H1 (cell line): ENCODE measurements around the gene HRH2. TPM values are rescaled to one million over a fixed set of nuclear protein-coding genes. Genes with fewer than 3 reads are reported as not detected.

Experiments used
- CTCF ChIA-PET: fragments of 300-600 bp; sonication (Branson Sonifier 250); formaldehyde crosslinking; loops from one replicate; lab custom pipeline; 2021; ENCODE audit not compliant: partially characterized antibody; lab: Charles Lee
- POLR2A ChIA-PET: fragments of 300-600 bp; sonication (Branson Sonifier 250); formaldehyde crosslinking; loops from one replicate; lab custom pipeline; 2021; ENCODE audit warnings: inconsistent platforms; ENCODE audit not compliant: partially characterized antibody; lab: Charles Lee
- DNase-seq, 2 experiments: peaks; one replicate each; pipeline versions ENCODE4 v3.0.0 to v3.0.0-alpha.2; 2010 to 2022; ENCODE audit warnings: low spot score in 2 of 2, low read depth in 1 of 2, mixed read lengths in 1 of 2
- FAIRE-seq: peaks from 2 replicates; lab custom pipeline; 2011; peaks lifted over from hg19 to GRCh38; lab: Jason Lieb, UNC
- H2AFZ ChIP-seq: 2 replicates; pipeline ENCODE4 v1.8.1; 2012; ENCODE audit warnings: low read length, inconsistent platforms
- H2AK5ac ChIP-seq: 2 replicates; pipeline ENCODE4 v1.6.1; 2013; ENCODE audit warnings: low read depth, low read length
- H2BK120ac ChIP-seq: replicated peaks from 2 replicates; pipeline ENCODE3; 2013; ENCODE audit warnings: low read depth, low read length, inconsistent platforms
- H2BK12ac ChIP-seq: 2 replicates; pipeline ENCODE4 v1.6.1; 2013; ENCODE audit warnings: low read depth, low read length
- H2BK15ac ChIP-seq: 2 replicates; pipeline ENCODE4 v1.6.1; 2013; ENCODE audit warnings: low read length
- H2BK20ac ChIP-seq: 2 replicates; pipeline ENCODE4 v1.6.1; 2013; ENCODE audit warnings: low read length
- H2BK5ac ChIP-seq: 2 replicates; pipeline ENCODE4 v1.6.1; 2013; ENCODE audit warnings: low read depth, low read length
- H3K14ac ChIP-seq: 2 replicates; pipeline ENCODE4 v1.6.1; 2013; ENCODE audit warnings: inconsistent platforms; ENCODE audit not compliant: insufficient read length
- H3K18ac ChIP-seq: 2 replicates; pipeline ENCODE4 v1.6.1; 2013; ENCODE audit warnings: low read length; ENCODE audit errors: extremely low read depth
- H3K23ac ChIP-seq: 2 replicates; pipeline ENCODE4 v1.6.1; 2013; ENCODE audit warnings: inconsistent platforms; ENCODE audit not compliant: insufficient read length
- H3K23me2 ChIP-seq: 2 replicates; pipeline ENCODE4 v1.6.1; 2013; ENCODE audit warnings: low read depth, low read length
- H3K27ac ChIP-seq: 2 replicates; pipeline ENCODE4 v1.6.1; 2011; ENCODE audit warnings: low read depth, low read length, inconsistent platforms
- H3K27me3 ChIP-seq, 4 experiments: replicated peaks in 1 of 4; 1 replicate in 1 of 4; 2 replicates in 3 of 4; pipeline versions ENCODE4 v1.6.1 to v1.8.1; 2011 to 2013; ENCODE audit warnings: low read length in 3 of 4, mild to moderate bottlenecking in 3 of 4, inconsistent platforms in 2 of 4, mixed read lengths in 2 of 4, moderate library complexity in 1 of 4; ENCODE audit not compliant: control insufficient read depth in 3 of 4, insufficient read depth in 3 of 4; ENCODE audit errors: extremely low read depth in 1 of 4
- H3K36me3 ChIP-seq, 4 experiments: 2 replicates each; pipeline versions ENCODE4 v1.6.1 to v1.8.1; 2011 to 2013; ENCODE audit warnings: mild to moderate bottlenecking in 4 of 4, low read length in 3 of 4, moderate library complexity in 2 of 4, control low read depth in 1 of 4, inconsistent platforms in 1 of 4; ENCODE audit not compliant: insufficient read depth in 4 of 4, control insufficient read depth in 2 of 4
- H3K4ac ChIP-seq: replicated peaks from 2 replicates; pipeline ENCODE3; 2013; ENCODE audit warnings: low read length, low read depth, mixed read lengths, inconsistent platforms; ENCODE audit not compliant: insufficient read length
- H3K4me1 ChIP-seq, 4 experiments: replicated peaks in 1 of 4; 1 replicate in 1 of 4; 2 replicates in 3 of 4; pipeline versions ENCODE4 v1.6.1 to v1.8.1; 2011 to 2013; ENCODE audit warnings: low read length in 3 of 4, inconsistent platforms in 2 of 4, mixed read lengths in 1 of 4; ENCODE audit not compliant: insufficient read depth in 4 of 4, control insufficient read depth in 3 of 4
- H3K4me2 ChIP-seq, 2 experiments: 2 replicates each; pipeline versions ENCODE4 v1.6.1 to v1.8.1; 2011 to 2013; ENCODE audit warnings: low read depth in 2 of 2, low read length in 2 of 2, control low read depth in 1 of 2, inconsistent platforms in 1 of 2, mild to moderate bottlenecking in 1 of 2; ENCODE audit not compliant: insufficient read depth in 1 of 2
- H3K4me3 ChIP-seq, 4 experiments: fragments of 200-600, 300-600 bp in 1 of 4; sonication (generic), shearing (Covaris generic), sonication (Bioruptor Twin) in 1 of 4; 2 replicates each; pipeline versions ENCODE4 v1.5.1 to v1.8.1; 2011 to 2016; ENCODE audit warnings: low read length in 4 of 4, low read depth in 3 of 4, control low read depth in 2 of 4, inconsistent platforms in 2 of 4, mild to moderate bottlenecking in 2 of 4, mixed read lengths in 1 of 4, moderate library complexity in 1 of 4; ENCODE audit not compliant: insufficient read depth in 2 of 4; ENCODE audit errors: extremely low read depth in 1 of 4
- H3K56ac ChIP-seq: replicated peaks from 2 replicates; pipeline ENCODE3; 2013; ENCODE audit warnings: low read depth, mild to moderate bottlenecking, mixed read lengths, low read length, inconsistent platforms; ENCODE audit not compliant: insufficient read length
- H3K79me1 ChIP-seq: 2 replicates; pipeline ENCODE4 v1.6.1; 2013; ENCODE audit warnings: low read depth, low read length, control low read depth
- H3K79me2 ChIP-seq, 2 experiments: 2 replicates each; pipeline versions ENCODE4 v1.6.1 to v1.8.1; 2012 to 2013; ENCODE audit warnings: low read length in 2 of 2, mild to moderate bottlenecking in 2 of 2, inconsistent platforms in 1 of 2; ENCODE audit not compliant: insufficient read depth in 2 of 2, control insufficient read depth in 1 of 2
- H3K9ac ChIP-seq, 4 experiments: replicated peaks in 1 of 4; 1 replicate in 1 of 4; 2 replicates in 3 of 4; pipeline versions ENCODE4 v1.6.1 to v1.8.1; 2011 to 2013; ENCODE audit warnings: low read depth in 3 of 4, low read length in 3 of 4, control low read depth in 2 of 4, mild to moderate bottlenecking in 2 of 4, moderate library complexity in 2 of 4, inconsistent platforms in 1 of 4; ENCODE audit errors: extremely low read depth in 1 of 4
- H3K9me3 ChIP-seq, 2 experiments: 2 replicates each; pipeline versions ENCODE4 v1.6.1 to v1.8.1; 2012 to 2013; ENCODE audit warnings: mild to moderate bottlenecking in 2 of 2, moderate library complexity in 2 of 2, control low read depth in 1 of 2, inconsistent platforms in 1 of 2, low read depth in 1 of 2, low read length in 1 of 2, mixed read lengths in 1 of 2; ENCODE audit not compliant: insufficient read depth in 2 of 2
- H4K20me1 ChIP-seq, 2 experiments: replicated peaks in 1 of 2; 2 replicates each; pipeline versions ENCODE3 to v1.8.1; 2011 to 2013; ENCODE audit warnings: inconsistent platforms in 2 of 2, low read length in 2 of 2, mild to moderate bottlenecking in 1 of 2; ENCODE audit not compliant: insufficient read depth in 2 of 2, control insufficient read depth in 1 of 2
- H4K5ac ChIP-seq: 2 replicates; pipeline ENCODE4 v1.6.1; 2013; ENCODE audit warnings: low read length, low read depth, mixed read lengths, inconsistent platforms; ENCODE audit not compliant: insufficient read length
- H4K8ac ChIP-seq: 2 replicates; pipeline ENCODE4 v1.8.0; 2013; ENCODE audit warnings: mild to moderate bottlenecking, moderate library complexity, low read length, inconsistent platforms; ENCODE audit not compliant: insufficient read depth; ENCODE audit errors: extremely low read depth
- H4K91ac ChIP-seq: replicated peaks from 2 replicates; pipeline ENCODE3; 2013; ENCODE audit warnings: low read length, mixed read lengths, inconsistent platforms; ENCODE audit not compliant: insufficient read length
- GABPA ChIP-seq: IDR thresholded peaks from 2 replicates; pipeline ENCODE4 v1.6.1; 2011; ENCODE audit warnings: mild to moderate bottlenecking, low read length, moderate library complexity, borderline replicate concordance; ENCODE audit not compliant: insufficient read depth
- KDM4A ChIP-seq: IDR thresholded peaks from one replicate; pipeline ENCODE4 v1.7.1; 2012; ENCODE audit warnings: low read depth, mild to moderate bottlenecking, moderate library complexity, low read length, inconsistent platforms; ENCODE audit not compliant: severe bottlenecking
- NRF1 ChIP-seq: IDR thresholded peaks from 2 replicates; pipeline ENCODE4 v1.6.1; 2011; ENCODE audit warnings: mild to moderate bottlenecking, low read depth, low read length, improper control_type of control experiment
- RAD21 ChIP-seq, 2 experiments: IDR thresholded peaks in 1 of 2; conservative IDR thresholded peaks in 1 of 2; 2 replicates each; pipeline ENCODE4 v1.6.1; 2011; ENCODE audit warnings: low read depth in 2 of 2, low read length in 2 of 2, improper control_type of control experiment in 1 of 2, inconsistent platforms in 1 of 2, mild to moderate bottlenecking in 1 of 2, moderate library complexity in 1 of 2
- RBBP5 ChIP-seq: IDR thresholded peaks from 2 replicates; pipeline ENCODE4 v1.7.1; 2012; ENCODE audit warnings: low read depth, mild to moderate bottlenecking, inconsistent platforms, low read length, moderate library complexity, borderline replicate concordance
- WGBS, 2 experiments: shearing (Covaris generic) in 1 of 2; methylation state at CpG; one replicate each; pipeline versions ENCODE4 v1.1.6 to v1.1.7; 2013 to 2015; ENCODE audit warnings: low lambda C conversion rate in 2 of 2, mixed read lengths in 2 of 2, inconsistent platforms in 1 of 2, low coverage in 1 of 2, missing lambda C conversion rate in 1 of 2; ENCODE audit not compliant: insufficient replicate concordance in 2 of 2, insufficient coverage in 1 of 2, insufficient read length in 1 of 2; ENCODE audit errors: extremely low coverage in 1 of 2, missing lambda C conversion rate in 1 of 2; 5-methylcytosine and 5-hydroxymethylcytosine counted together
- polyA plus RNA-seq, 7 experiments: library from polyadenylated mRNA; depleted of rRNA in 3 of 7; stranded (reverse) in 5 of 7; unstranded in 2 of 7; fragments of >200 nt in 5 of 7; fragments of 200-250 nt in 2 of 7; gene quantifications; 1 replicate in 5 of 7; 2 replicates in 1 of 7; 4 replicates in 1 of 7; pipeline versions ENCODE4 v1.2.1 to v1.2.3, GENCODE V29; 2011 to 2013; ENCODE audit warnings: missing spikeins in 2 of 7, mixed read lengths in 2 of 7
- total RNA-seq: library from RNA; stranded (reverse); fragmentation: NEBNext Ultra II Directional; extraction: Animal tissue kit (Norgen Biotek cat#: 25700); gene quantifications from 2 replicates; pipeline ENCODE4 v1.2.1, GENCODE V29; 2021

Gene HRH2
- total and polyA plus RNA-seq, 2 of the 8 experiments (the other 6 are each of a cell fraction or from before 2014, with no cell fraction given) = 7.8 to 8.1 TPM

DNA sequence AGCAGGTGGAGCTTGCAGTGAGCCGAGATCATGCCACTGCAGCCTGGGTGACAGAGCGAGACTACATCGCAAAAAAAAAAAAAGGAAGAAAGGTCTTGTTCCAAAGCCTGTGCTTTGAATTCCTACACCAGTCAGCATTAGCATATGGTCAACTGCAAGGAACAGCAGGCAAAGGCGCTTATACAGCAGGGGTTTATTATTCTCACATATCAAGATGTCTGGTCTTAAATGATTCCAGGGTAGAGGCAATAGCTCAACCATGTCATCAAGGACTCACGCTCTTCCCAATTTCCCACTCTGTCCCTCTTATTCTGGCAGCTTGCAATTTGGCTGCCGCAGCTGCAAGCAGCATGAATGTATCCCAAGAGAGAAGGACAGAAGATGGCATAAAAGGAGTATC, 28.6 kb upstream of the HRH2 start:
- H2AFZ ChIP-seq = no peak overlapping the region
- TF ChIP-seq RAD21 (IDR thresholded peaks at IDR 0.05 in 1 of 2, conservative IDR thresholded peaks at IDR 0.05 in 1 of 2; ENCODE audit: low read depth in 2 of 2, low read length in 2 of 2) (no peak), GABPA (no peak), KDM4A (no peak), RBBP5 (no peak), NRF1 (no peak)
- TF ChIP-seq, all 59 proteins: peak for 0
- H2BK20ac ChIP-seq = no peak overlapping the region
- no peak overlapping the region for H2BK120ac ChIP-seq
- no peak overlapping the region for H3K56ac ChIP-seq
- H3K79me2 ChIP-seq = no peaks in the 10 kb centered on the region
- CTCF ChIA-PET = interaction anchor here (2.1 to 3.6 kb wide), 4 partner anchors 10 to 95 kb away, joined by 7 to 19 read pairs (median 14); no protein-coding TSS in a partner anchor
- H2BK15ac ChIP-seq = no peak overlapping the region
- no peak overlapping the region for H3K27ac ChIP-seq
- no peaks in the 10 kb centered on the region for H3K36me3 ChIP-seq
- DNase-seq (no peak), FAIRE-seq (no peak)
- H4K8ac ChIP-seq = no peak overlapping the region
- H3K79me1 ChIP-seq = no peaks in the 10 kb centered on the region
- H3K4ac ChIP-seq = no peak overlapping the region
- H2AK5ac ChIP-seq = no peak overlapping the region
- no peak overlapping the region for H2BK5ac ChIP-seq
- WGBS, 2 experiments = 91% methylated on average over 6 of the region's 6 CpGs; no CpG with 5 or more reads in 1 of the 2 experiments
- no peak overlapping the region for H3K4me3 ChIP-seq
- no peaks in the 10 kb centered on the region for H4K20me1 ChIP-seq
- no peak overlapping the region for H3K4me2 ChIP-seq
- peaks cover 0 to 6% of the 10 kb centered on the region in 2 experiments; a peak in 1 of 4 replicates for H3K9me3 ChIP-seq
- no peak overlapping the region for H3K14ac ChIP-seq
- H3K9ac ChIP-seq = no peak overlapping the region
- H4K5ac ChIP-seq = no peak overlapping the region
- peaks cover 0 to 10% (median 3%) of the 10 kb centered on the region in 4 experiments; a peak in 5 of 7 replicates for H3K4me1 ChIP-seq
- H3K27me3 ChIP-seq = no peaks in the 10 kb centered on the region
- H4K91ac ChIP-seq = no peak overlapping the region
- H3K23me2 ChIP-seq = no peaks in the 10 kb centered on the region
- H3K23ac ChIP-seq = no peak overlapping the region
- no peak overlapping the region for H3K18ac ChIP-seq
- H2BK12ac ChIP-seq = no peak overlapping the region
- POLR2A ChIA-PET = no interaction called here
